Measurements from ENCODE around the gene KIAA0930.
"Not testable (repeated sequence)": the region's sequence is repeated elsewhere in the genome, so short reads cannot be mapped to it uniquely, and the experiment has no call there.

The KIAA0930 gene

DNA sequence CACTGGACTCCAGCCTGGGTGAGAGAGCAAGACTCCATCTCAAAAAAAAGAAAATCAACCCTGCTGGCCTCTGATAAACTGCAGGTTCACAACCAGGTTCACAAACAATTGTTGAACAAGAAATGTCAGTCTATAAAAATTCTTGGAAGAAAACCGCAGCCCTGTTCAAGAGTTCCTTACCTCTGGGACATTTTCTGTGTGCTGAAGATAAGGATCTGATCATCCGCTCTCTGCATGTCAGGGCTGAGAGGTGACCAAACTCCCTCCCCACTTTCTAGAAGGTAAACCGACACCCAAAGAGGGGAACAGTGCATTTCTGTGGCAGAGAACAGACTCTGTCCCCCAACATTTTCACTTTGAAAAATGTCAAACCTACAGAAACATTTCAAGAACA lies 39.9 kb upstream of the KIAA0930 start:
- Histone ChIP-seq H3K27ac (no peak overlapping the region), H3K36me3 (no peaks in the 10 kb centered on the region), H3K9me3 (ENCODE audit: severe bottlenecking) (no peaks in the 10 kb centered on the region), H3K27me3 (ENCODE audit: insufficient read depth, low read depth, severe bottlenecking) (no peaks in the 10 kb centered on the region), H3K4me3 (ENCODE audit: low read depth, low read length) (no peak overlapping the region)
- DNase-seq: no peak
- TF ChIP-seq CTCF (IDR thresholded peaks at IDR 0.05; ENCODE audit: low read depth, low read length): no peak

DNA sequence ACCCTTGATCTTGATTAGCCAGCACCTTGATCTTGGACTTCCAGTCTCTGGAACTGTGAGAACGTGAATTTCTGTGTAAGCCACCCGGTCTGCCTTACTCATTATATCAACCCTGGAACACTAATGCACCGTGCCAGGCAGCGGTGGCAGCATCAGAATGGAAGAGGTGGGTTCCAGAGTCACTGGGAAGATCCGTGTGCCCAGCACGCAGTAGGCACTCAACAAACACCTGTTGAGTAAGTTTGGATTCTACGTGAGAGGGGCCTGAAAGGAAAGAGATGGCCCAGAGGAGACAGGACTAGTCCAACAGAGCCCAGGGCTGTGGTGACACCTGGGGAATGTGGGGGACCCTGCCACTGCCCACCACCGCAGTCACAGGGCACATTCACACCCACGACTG lies 37.4 kb upstream of the KIAA0930 start:
- DNase-seq: no peak
- Histone ChIP-seq H3K27ac (no peak overlapping the region), H3K4me3 (ENCODE audit: low read depth, low read length) (no peak overlapping the region), H3K9me3 (ENCODE audit: severe bottlenecking) (no peaks in the 10 kb centered on the region), H3K36me3 (no peaks in the 10 kb centered on the region), H3K27me3 (ENCODE audit: insufficient read depth, low read depth, severe bottlenecking) (no peaks in the 10 kb centered on the region)
- no peak for TF ChIP-seq CTCF (IDR thresholded peaks at IDR 0.05; ENCODE audit: low read depth, low read length)

GRCh38 chr22:45277720-45278119 lies 37.0 kb upstream of the KIAA0930 start:
- not testable (repeated sequence) for H3K27me3 ChIP-seq (ENCODE audit: insufficient read depth, low read depth, severe bottlenecking); H3K27ac ChIP-seq; H3K36me3 ChIP-seq; H3K9me3 ChIP-seq (ENCODE audit: severe bottlenecking); DNase-seq; H3K4me3 ChIP-seq (ENCODE audit: low read depth, low read length)

- Histone ChIP-seq H3K4me3 (ENCODE audit: low read depth, low read length) (no peak overlapping the region), H3K27ac (no peak overlapping the region), H3K36me3 (no peaks in the 10 kb centered on the region), H3K27me3 (ENCODE audit: insufficient read depth, low read depth, severe bottlenecking) (no peaks in the 10 kb centered on the region), H3K9me3 (ENCODE audit: severe bottlenecking) (no peaks in the 10 kb centered on the region)
- no peak for TF ChIP-seq CTCF (IDR thresholded peaks at IDR 0.05; ENCODE audit: low read depth, low read length)
- DNase-seq: no peak
Measured at GRCh38 chr22:45276507-45277105, 35.9 kb upstream of the KIAA0930 start.

- TF ChIP-seq CTCF (IDR thresholded peaks at IDR 0.05; ENCODE audit: low read depth, low read length): no peak
- DNase-seq: no peak
- no peaks in the 10 kb centered on the region for H3K36me3 ChIP-seq
- no peak overlapping the region for H3K27ac ChIP-seq
- H3K27me3 ChIP-seq (ENCODE audit: insufficient read depth, low read depth, severe bottlenecking): no peaks in the 10 kb centered on the region
- no peak overlapping the region for H3K4me3 ChIP-seq (ENCODE audit: low read depth, low read length)
- H3K9me3 ChIP-seq (ENCODE audit: severe bottlenecking): no peaks in the 10 kb centered on the region
Measured at GRCh38 chr22:45273452-45274075, 32.9 kb upstream of the KIAA0930 start.

GRCh38 chr22:45272498-45272897 lies 31.8 kb upstream of the KIAA0930 start:
- H3K4me3 ChIP-seq (ENCODE audit: low read depth, low read length): no peak overlapping the region
- no peak for DNase-seq
- no peaks in the 10 kb centered on the region for H3K27me3 ChIP-seq (ENCODE audit: insufficient read depth, low read depth, severe bottlenecking)
- TF ChIP-seq CTCF (IDR thresholded peaks at IDR 0.05; ENCODE audit: low read depth, low read length): no peak
- no peaks in the 10 kb centered on the region for H3K9me3 ChIP-seq (ENCODE audit: severe bottlenecking)
- H3K27ac ChIP-seq: no peak overlapping the region
- H3K36me3 ChIP-seq: no peaks in the 10 kb centered on the region
